ENCODE measurements around the gene GAS2.

Gene GAS2

DNA sequence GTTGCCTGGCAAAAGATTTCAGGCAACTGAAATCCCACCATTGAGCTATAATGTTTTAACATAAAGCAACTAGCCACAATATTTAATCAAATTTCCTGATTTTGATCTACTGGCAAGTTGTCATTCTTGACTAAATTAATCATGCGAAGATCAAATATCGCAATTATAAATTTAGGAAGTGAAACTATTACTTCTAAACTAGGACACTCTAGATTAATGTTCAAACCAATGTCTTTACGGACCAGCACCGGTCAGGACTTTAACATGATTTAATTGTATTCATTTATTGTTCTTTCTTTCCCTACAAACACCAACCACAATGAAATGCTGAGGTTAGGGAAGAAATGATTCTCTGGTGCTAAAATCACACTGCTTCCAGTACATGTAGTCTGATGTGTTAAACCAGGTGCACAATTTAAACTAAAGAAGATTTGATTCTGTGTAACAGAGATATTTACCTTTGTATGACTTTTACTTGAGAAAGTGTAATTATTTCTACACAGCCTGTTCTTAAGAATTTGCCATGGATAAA lies 14.9 kb downstream of the GAS2 start:
- Histone ChIP-seq H3K4me3 (ENCODE audit: low read length) (no peak overlapping the region), H3K27me3 (ENCODE audit: control insufficient read depth, insufficient read depth, low read length) (no peaks in the 10 kb centered on the region), H3K9ac (ENCODE audit: low read length) (no peak overlapping the region), H3K4me1 (ENCODE audit: control insufficient read depth, insufficient read depth, low read length) (no peaks in the 10 kb centered on the region), H3K27ac (ENCODE audit: low read depth, low read length) (no peak overlapping the region), H3K36me3 (ENCODE audit: control insufficient read depth, insufficient read depth, low read length) (no peaks in the 10 kb centered on the region)

DNA sequence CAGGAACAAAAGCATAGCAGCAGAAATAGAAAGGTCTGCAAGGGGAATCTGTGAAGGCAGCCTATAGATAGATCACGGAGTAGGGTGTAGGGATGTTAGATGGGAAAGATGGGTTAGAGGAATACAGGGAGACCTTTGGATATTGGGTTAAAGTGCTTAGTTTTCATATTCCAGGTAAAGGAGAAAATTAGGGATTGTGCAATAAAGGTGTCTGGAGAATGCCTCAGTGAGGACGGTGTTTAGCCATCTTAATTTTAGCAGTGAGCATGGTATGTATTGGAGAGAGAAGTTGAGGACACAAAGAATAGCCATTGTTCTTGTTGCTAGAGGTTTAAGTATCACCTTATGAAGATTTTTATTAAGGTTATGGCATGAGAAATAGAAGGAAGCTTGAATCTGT lies 17.7 kb downstream of the GAS2 start:
- no peaks in the 10 kb centered on the region for H3K27me3 ChIP-seq (ENCODE audit: control insufficient read depth, insufficient read depth, low read length)

GRCh38 chr11:22685111-22685510 lies 18.7 kb downstream of the GAS2 start:
- H3K27ac ChIP-seq (ENCODE audit: low read depth, low read length), result no peak overlapping the region
- no peak overlapping the region for H3K4me3 ChIP-seq (ENCODE audit: low read length)
- H3K27me3 ChIP-seq (ENCODE audit: control insufficient read depth, insufficient read depth, low read length), result no peaks in the 10 kb centered on the region
- no peaks in the 10 kb centered on the region for H3K36me3 ChIP-seq (ENCODE audit: control insufficient read depth, insufficient read depth, low read length)
- no peak overlapping the region for H3K9ac ChIP-seq (ENCODE audit: low read length)
- H3K4me1 ChIP-seq (ENCODE audit: control insufficient read depth, insufficient read depth, low read length), result no peaks in the 10 kb centered on the region

More for the DNA sequence above, 17.7 kb downstream of the GAS2 start:
- H3K4me1 ChIP-seq (ENCODE audit: control insufficient read depth, insufficient read depth, low read length), result no peaks in the 10 kb centered on the region
- H3K4me3 ChIP-seq (ENCODE audit: low read length), result no peak overlapping the region
- H3K36me3 ChIP-seq (ENCODE audit: control insufficient read depth, insufficient read depth, low read length), result no peaks in the 10 kb centered on the region
- H3K27ac ChIP-seq (ENCODE audit: low read depth, low read length), result no peak overlapping the region
- H3K9ac ChIP-seq (ENCODE audit: low read length), result no peak overlapping the region

GRCh38 chr11:22688914-22689313 lies 22.5 kb downstream of the GAS2 start:
- H3K27ac ChIP-seq (ENCODE audit: low read depth, low read length), result no peak overlapping the region
- H3K4me3 ChIP-seq (ENCODE audit: low read length), result no peak overlapping the region
- no peaks in the 10 kb centered on the region for H3K27me3 ChIP-seq (ENCODE audit: control insufficient read depth, insufficient read depth, low read length)
- no peaks in the 10 kb centered on the region for H3K36me3 ChIP-seq (ENCODE audit: control insufficient read depth, insufficient read depth, low read length)
- H3K4me1 ChIP-seq (ENCODE audit: control insufficient read depth, insufficient read depth, low read length), result no peaks in the 10 kb centered on the region
- H3K9ac ChIP-seq (ENCODE audit: low read length), result no peak overlapping the region

- Histone ChIP-seq H3K4me1 (ENCODE audit: control insufficient read depth, insufficient read depth, low read length) (no peaks in the 10 kb centered on the region), H3K9ac (ENCODE audit: low read length) (no peak overlapping the region), H3K36me3 (ENCODE audit: control insufficient read depth, insufficient read depth, low read length) (no peaks in the 10 kb centered on the region), H3K4me3 (ENCODE audit: low read length) (no peak overlapping the region), H3K27ac (ENCODE audit: low read depth, low read length) (no peak overlapping the region), H3K27me3 (ENCODE audit: control insufficient read depth, insufficient read depth, low read length) (no peaks in the 10 kb centered on the region)
These were observed 23.8 kb downstream of the GAS2 start for GRCh38 chr11:22690257-22690656.

DNA sequence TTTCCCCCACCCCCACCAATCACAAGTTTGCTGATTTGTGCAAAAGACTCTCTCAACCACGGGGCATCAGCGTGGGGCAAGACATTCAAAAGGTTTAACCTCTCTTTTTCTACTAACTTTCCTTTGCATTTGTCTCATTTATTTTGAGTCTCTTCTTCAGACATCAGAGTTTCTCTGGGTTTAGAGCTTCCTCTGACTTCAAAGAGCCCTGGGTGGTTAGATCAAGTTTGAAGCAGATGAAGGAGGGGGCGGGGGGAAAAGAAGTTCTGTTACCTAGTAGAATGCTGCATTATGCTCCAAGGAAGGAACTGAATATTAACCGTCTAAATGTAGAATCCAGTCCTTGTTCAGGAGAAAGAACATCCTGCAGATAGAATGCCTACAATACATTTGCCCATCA lies 24.5 kb downstream of the GAS2 start:
- Histone ChIP-seq H3K36me3 (ENCODE audit: control insufficient read depth, insufficient read depth, low read length) (no peaks in the 10 kb centered on the region), H3K27ac (ENCODE audit: low read depth, low read length) (no peak overlapping the region), H3K9ac (ENCODE audit: low read length) (no peak overlapping the region), H3K4me1 (ENCODE audit: control insufficient read depth, insufficient read depth, low read length) (no peaks in the 10 kb centered on the region), H3K4me3 (ENCODE audit: low read length) (no peak overlapping the region), H3K27me3 (ENCODE audit: control insufficient read depth, insufficient read depth, low read length) (no peaks in the 10 kb centered on the region)

GRCh38 chr11:22699388-22699787 lies 33.0 kb downstream of the GAS2 start:
- no peaks in the 10 kb centered on the region for H3K4me1 ChIP-seq (ENCODE audit: control insufficient read depth, insufficient read depth, low read length)
- H3K27ac ChIP-seq (ENCODE audit: low read depth, low read length), result no peak overlapping the region
- no peaks in the 10 kb centered on the region for H3K36me3 ChIP-seq (ENCODE audit: control insufficient read depth, insufficient read depth, low read length)
- no peak overlapping the region for H3K4me3 ChIP-seq (ENCODE audit: low read length)
- H3K27me3 ChIP-seq (ENCODE audit: control insufficient read depth, insufficient read depth, low read length), result no peaks in the 10 kb centered on the region
- H3K9ac ChIP-seq (ENCODE audit: low read length), result no peak overlapping the region

DNA sequence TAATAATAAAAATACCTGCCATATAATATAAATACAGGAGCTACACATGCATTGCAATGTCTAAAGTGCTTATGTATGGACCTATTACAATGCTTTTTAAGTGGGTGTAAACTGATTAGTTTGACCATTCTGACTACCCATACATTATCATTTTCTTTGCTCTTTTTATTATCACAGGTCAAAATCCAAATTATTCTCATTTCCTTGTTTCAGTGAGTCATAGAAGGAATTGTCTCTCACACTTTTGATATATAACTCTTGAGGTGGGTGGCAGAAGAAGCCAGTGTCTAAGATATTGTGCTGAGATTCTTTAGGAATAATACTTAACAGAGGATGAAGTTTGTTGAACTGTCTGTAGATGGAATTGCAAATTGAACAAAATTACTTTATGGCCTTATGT lies 35.6 kb downstream of the GAS2 start:
- no peaks in the 10 kb centered on the region for H3K27me3 ChIP-seq (ENCODE audit: control insufficient read depth, insufficient read depth, low read length)
- no peak overlapping the region for H3K9ac ChIP-seq (ENCODE audit: low read length)
- H3K4me3 ChIP-seq (ENCODE audit: low read length), result no peak overlapping the region
- no peak overlapping the region for H3K27ac ChIP-seq (ENCODE audit: low read depth, low read length)
- H3K36me3 ChIP-seq (ENCODE audit: control insufficient read depth, insufficient read depth, low read length), result no peaks in the 10 kb centered on the region
- no peaks in the 10 kb centered on the region for H3K4me1 ChIP-seq (ENCODE audit: control insufficient read depth, insufficient read depth, low read length)

GRCh38 chr11:22703040-22703439 lies 36.6 kb downstream of the GAS2 start:
- H3K9ac ChIP-seq (ENCODE audit: low read length), result no peak overlapping the region

GRCh38 chr11:22703591-22703990 lies 37.2 kb downstream of the GAS2 start:
- Histone ChIP-seq H3K36me3 (ENCODE audit: control insufficient read depth, insufficient read depth, low read length) (no peaks in the 10 kb centered on the region), H3K27me3 (ENCODE audit: control insufficient read depth, insufficient read depth, low read length) (no peaks in the 10 kb centered on the region), H3K4me3 (ENCODE audit: low read length) (no peak overlapping the region), H3K27ac (ENCODE audit: low read depth, low read length) (no peak overlapping the region), H3K9ac (ENCODE audit: low read length) (no peak overlapping the region), H3K4me1 (ENCODE audit: control insufficient read depth, insufficient read depth, low read length) (no peaks in the 10 kb centered on the region)

More at GRCh38 chr11:22703040-22703439, 36.6 kb downstream of the GAS2 start:
- Histone ChIP-seq H3K27ac (ENCODE audit: low read depth, low read length) (no peak overlapping the region), H3K36me3 (ENCODE audit: control insufficient read depth, insufficient read depth, low read length) (no peaks in the 10 kb centered on the region), H3K4me1 (ENCODE audit: control insufficient read depth, insufficient read depth, low read length) (no peaks in the 10 kb centered on the region), H3K4me3 (ENCODE audit: low read length) (no peak overlapping the region), H3K27me3 (ENCODE audit: control insufficient read depth, insufficient read depth, low read length) (no peaks in the 10 kb centered on the region)

DNA sequence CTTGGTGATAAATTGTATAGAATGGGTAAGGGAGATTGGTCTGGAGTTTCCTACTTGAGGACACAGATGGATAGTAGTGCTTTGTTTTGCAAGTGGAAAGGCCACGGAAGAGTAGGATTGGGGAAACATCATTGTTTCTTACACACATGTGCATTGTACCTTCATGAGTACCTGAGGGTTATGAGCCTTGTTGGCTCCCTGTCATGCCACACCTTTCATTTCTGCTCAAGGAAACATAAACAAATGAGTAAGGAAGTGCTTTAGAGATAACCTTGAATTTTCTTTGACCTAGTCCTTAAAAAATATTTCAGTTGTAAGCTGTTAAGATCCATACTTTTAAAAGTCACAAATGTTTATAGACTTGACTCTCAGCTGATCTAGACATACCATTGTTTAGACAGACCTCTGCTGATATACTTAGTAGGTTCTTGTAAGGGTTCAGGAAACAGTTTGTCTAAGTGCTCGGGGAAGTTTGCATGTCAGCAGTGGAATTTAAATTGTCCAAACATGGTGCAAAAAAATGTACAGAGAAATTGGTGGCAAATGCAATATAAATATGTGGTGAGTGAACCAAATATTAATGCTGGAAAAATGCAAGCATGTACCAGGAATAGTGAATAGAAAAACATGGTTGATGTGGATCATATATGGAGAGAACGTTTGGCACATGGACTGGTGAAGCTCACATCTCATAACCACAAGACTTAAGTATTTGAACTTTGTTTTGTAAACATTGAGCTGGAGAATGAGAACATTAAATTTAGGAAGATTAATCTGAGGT lies 40.9 kb downstream of the GAS2 start:
- Histone ChIP-seq H3K27ac (ENCODE audit: low read depth, low read length) (no peak overlapping the region), H3K27me3 (ENCODE audit: control insufficient read depth, insufficient read depth, low read length) (no peaks in the 10 kb centered on the region), H3K36me3 (ENCODE audit: control insufficient read depth, insufficient read depth, low read length) (no peaks in the 10 kb centered on the region), H3K4me3 (ENCODE audit: low read length) (no peak overlapping the region), H3K4me1 (ENCODE audit: control insufficient read depth, insufficient read depth, low read length) (no peaks in the 10 kb centered on the region), H3K9ac (ENCODE audit: low read length) (no peak overlapping the region)

DNA sequence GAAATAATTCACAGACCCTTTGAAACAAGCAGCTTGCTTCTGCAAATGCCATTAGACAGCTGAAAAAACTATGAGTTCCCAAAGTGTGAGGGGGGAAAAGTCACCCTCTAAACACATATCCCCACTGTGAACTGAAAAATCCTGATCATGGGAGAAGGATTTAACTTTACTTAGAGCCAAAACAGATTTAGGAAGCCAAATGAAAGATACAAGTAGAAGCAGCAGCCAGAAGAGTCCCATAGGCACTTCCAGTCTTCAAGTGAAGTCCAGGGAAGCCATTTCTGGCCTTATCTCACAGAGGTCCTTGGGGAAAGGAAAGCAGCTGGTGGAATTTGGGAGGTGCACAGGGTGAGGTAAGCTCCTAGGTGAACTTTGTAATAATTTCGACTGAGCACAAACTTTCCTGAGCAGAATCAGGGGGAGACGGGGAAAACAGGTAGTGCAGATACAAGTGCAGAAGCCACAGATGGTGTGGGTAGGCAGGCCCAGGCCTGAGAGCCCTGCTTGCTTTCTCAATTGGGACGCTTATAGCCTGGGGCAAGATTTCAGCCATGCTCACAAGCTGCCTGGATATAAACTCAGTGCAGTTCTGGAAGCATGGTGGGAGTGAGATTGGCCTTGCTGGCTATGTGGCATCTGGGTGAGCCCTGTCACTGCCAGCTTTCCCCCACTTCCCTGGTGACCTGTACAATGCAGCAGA lies 44.8 kb downstream of the GAS2 start:
- H3K27ac ChIP-seq (ENCODE audit: low read depth, low read length), result no peak overlapping the region
- no peaks in the 10 kb centered on the region for H3K4me1 ChIP-seq (ENCODE audit: control insufficient read depth, insufficient read depth, low read length)
- H3K9ac ChIP-seq (ENCODE audit: low read length), result no peak overlapping the region
- H3K27me3 ChIP-seq (ENCODE audit: control insufficient read depth, insufficient read depth, low read length), result no peaks in the 10 kb centered on the region
- no peak overlapping the region for H3K4me3 ChIP-seq (ENCODE audit: low read length)
- no peaks in the 10 kb centered on the region for H3K36me3 ChIP-seq (ENCODE audit: control insufficient read depth, insufficient read depth, low read length)

All from rectal smooth muscle tissue (tissue), 1 donor.